ENCODE data around the gene ST6GALNAC4. TPM values are rescaled to one million over a fixed set of nuclear protein-coding genes. Genes with fewer than 3 reads are reported as not detected.

The ST6GALNAC4 gene
- total RNA-seq, 1 experiment from 2014 or later, result 15.4 TPM

GRCh38 chr9:127962278-127962677 is 45.4 kb upstream of the ST6GALNAC4 start:
- TF ChIP-seq CTCF (conservative IDR thresholded peaks at IDR 0.05), result no peak
- Histone ChIP-seq H2AK5ac (ENCODE audit: insufficient read length, low read length) (no peak overlapping the region), H3K4ac (ENCODE audit: low read depth, low read length) (no peak overlapping the region), H3K9ac (ENCODE audit: extremely low read depth, insufficient read length, low read length) (no peak overlapping the region), H2BK12ac (ENCODE audit: insufficient read length, low read depth, low read length) (no peak overlapping the region), H3K27ac (ENCODE audit: insufficient read length, low read depth, low read length) (no peak overlapping the region), H2BK120ac (ENCODE audit: low read depth, low read length, poor library complexity, severe bottlenecking) (no peak overlapping the region), H2BK15ac (ENCODE audit: low read depth, low read length) (no peak overlapping the region), H3K79me1 (ENCODE audit: insufficient read depth, low read depth, low read length, poor library complexity, severe bottlenecking) (peaks cover 2% of the 10 kb centered on the region), H3K9me3 (ENCODE audit: control insufficient read depth, low read depth, low read length) (no peaks in the 10 kb centered on the region), H3K23ac (ENCODE audit: insufficient read length, low read depth, low read length) (no peak overlapping the region), H3K18ac (ENCODE audit: insufficient read length, low read depth, low read length) (no peak overlapping the region), H3K23me2 (ENCODE audit: insufficient read length, low read depth, low read length, poor library complexity, severe bottlenecking) (no peaks in the 10 kb centered on the region), H3T11ph (ENCODE audit: low read length) (no peak overlapping the region), H3K4me2 (ENCODE audit: insufficient read depth, insufficient read length, low read length) (no peak overlapping the region), H3K27me3 (ENCODE audit: insufficient read depth, low read length) (no peaks in the 10 kb centered on the region), H3K56ac (ENCODE audit: insufficient read length, low read depth, low read length) (no peak overlapping the region), H4K91ac (ENCODE audit: insufficient read length, low read depth, low read length) (no peak overlapping the region), H4K8ac (replicated peaks; ENCODE audit: insufficient read length, low read depth, low read length) (no peak overlapping the region), H2BK20ac (ENCODE audit: low read depth, low read length, poor library complexity, severe bottlenecking) (no peak overlapping the region), H3K79me2 (ENCODE audit: insufficient read depth, low read length) (peaks cover 8% of the 10 kb centered on the region; the same call in 1 of the 2 replicates), H4K5ac (ENCODE audit: insufficient read length, low read depth, low read length) (no peak overlapping the region), H3K4me1 (ENCODE audit: insufficient read depth, low read length) (no peaks in the 10 kb centered on the region; the same call in 1 of the 2 replicates), H3K14ac (ENCODE audit: insufficient read depth, low read length) (no peak overlapping the region), H2AFZ (ENCODE audit: low read length) (no peak overlapping the region), H4K20me1 (ENCODE audit: control insufficient read depth, insufficient read depth, insufficient read length) (no peaks in the 10 kb centered on the region), H2BK5ac (ENCODE audit: insufficient read length, low read length) (no peak overlapping the region)
- Mint-ChIP-seq H3K27ac (peak overlapping the region in 2 of 3 experiments; percentile 45 to 73; a peak in 2 of 7 replicates), H3K4me1 (peaks cover 56 to 65% of the 10 kb centered on the region in 2 experiments), H3K27me3 (ENCODE audit: low read depth) (no peaks in the 10 kb centered on the region), H3K36me3 (ENCODE audit: insufficient read depth in 1 of 3, low read depth in 3 of 3) (peaks cover 0 to 9% (median 6%) of the 10 kb centered on the region in 3 experiments; a peak in 5 of 7 replicates), H3K9me3 (no peaks in the 10 kb centered on the region), H3K4me3 (no peak overlapping the region)
- WGBS (ENCODE audit: extremely low coverage, insufficient read length, low lambda C conversion rate), result no CpG with 5 or more reads among the region's 3 CpGs
- no peak for DNase-seq

All from H9 (cell line).